Endodermal cell (in vitro differentiated cells): ENCODE results near the gene CD320. TPM values are rescaled to one million over a fixed set of nuclear protein-coding genes. Genes with fewer than 3 reads are reported as not detected.

Experiments used
- DNase-seq: peaks from one replicate; pipeline ENCODE4 v3.0.0-alpha.2; 2017
- H3K27ac ChIP-seq: 2 replicates; pipeline ENCODE4 v1.5.1; 2013; ENCODE audit warnings: mild to moderate bottlenecking, low read depth, low read length, moderate library complexity
- H3K27me3 ChIP-seq: 2 replicates; pipeline ENCODE4 v1.6.1; 2013; ENCODE audit warnings: mild to moderate bottlenecking, low read length, moderate library complexity; ENCODE audit not compliant: insufficient read depth, control insufficient read depth, poor library complexity, severe bottlenecking
- H3K36me3 ChIP-seq: 2 replicates; pipeline ENCODE4 v1.7.0; 2013; ENCODE audit warnings: mild to moderate bottlenecking, low read length, moderate library complexity; ENCODE audit not compliant: control insufficient read depth, insufficient read depth
- H3K4me1 ChIP-seq: one replicate; pipeline ENCODE4 v1.7.0; 2013; ENCODE audit warnings: low read length; ENCODE audit not compliant: control insufficient read depth, insufficient read depth
- H3K4me3 ChIP-seq: 2 replicates; pipeline ENCODE4 v1.5.1; 2013; ENCODE audit warnings: mild to moderate bottlenecking, low read length, moderate library complexity
- H3K9ac ChIP-seq: 2 replicates; pipeline ENCODE4 v1.6.1; 2013; ENCODE audit warnings: mild to moderate bottlenecking, low read length, moderate library complexity; ENCODE audit not compliant: poor library complexity, severe bottlenecking; ENCODE audit errors: extremely low read depth
- H3K9me3 ChIP-seq: 2 replicates; pipeline ENCODE4 v1.6.1; 2013; ENCODE audit warnings: mild to moderate bottlenecking, low read length, moderate library complexity; ENCODE audit not compliant: control insufficient read depth
- H3K27ac Mint-ChIP-seq: 2 replicates; pipeline ENCODE4 v1.8.0; 2020; ENCODE audit warnings: mixed read lengths
- H3K27me3 Mint-ChIP-seq: 2 replicates; pipeline ENCODE4 v1.8.0; 2021; ENCODE audit warnings: mild to moderate bottlenecking, mixed read lengths; ENCODE audit not compliant: insufficient read depth
- H3K36me3 Mint-ChIP-seq: 2 replicates; pipeline ENCODE4 v1.8.0; 2020; ENCODE audit warnings: low read depth, mixed read lengths
- H3K4me1 Mint-ChIP-seq: 2 replicates; pipeline ENCODE4 v1.8.0; 2020; ENCODE audit warnings: mixed read lengths
- H3K4me3 Mint-ChIP-seq: 2 replicates; pipeline ENCODE4 v1.8.0; 2020; ENCODE audit warnings: mild to moderate bottlenecking, moderate library complexity, mixed read lengths
- H3K9me3 Mint-ChIP-seq: 2 replicates; pipeline ENCODE4 v1.8.0; 2020; ENCODE audit warnings: mild to moderate bottlenecking, mixed read lengths
- CTCF ChIP-seq: fragments of 200-600 bp; sonication (generic); conservative IDR thresholded peaks from 2 replicates; pipeline ENCODE4 v1.5.0; 2021; ENCODE audit warnings: antibody characterized with exemption, mild to moderate bottlenecking
- WGBS, 2 experiments: methylation state at CpG; one replicate each; pipeline versions ENCODE4 v1.1.5 to v1.1.7; 2013; ENCODE audit warnings: missing lambda C conversion rate in 2 of 2, mixed read lengths in 1 of 2; ENCODE audit not compliant: insufficient coverage in 1 of 2, insufficient read length in 1 of 2; 5-methylcytosine and 5-hydroxymethylcytosine counted together
- total RNA-seq, 2 donors: library from RNA; stranded (reverse); fragmentation: NEBNext Ultra II Directional in 1 of 2; extraction: Animal tissue kit (Norgen Biotek cat#: 25700) in 1 of 2; gene quantifications; 2 replicates in 1 of 2; 3 replicates in 1 of 2; pipeline ENCODE4 v1.2.1, GENCODE V29; 2021

CD320 gene
- total RNA-seq, 2 donors from 2014 or later, result 63.4 to 72.7 TPM

- Histone ChIP-seq H3K36me3 (peaks cover 57% of the 10 kb centered on the region), H3K4me1 (no peaks in the 10 kb centered on the region), H3K4me3 (no peak overlapping the region), H3K9me3 (no peaks in the 10 kb centered on the region), H3K9ac (no peak overlapping the region), H3K27ac (no peak overlapping the region), H3K27me3 (no peaks in the 10 kb centered on the region)
- peaks cover 48% of the 10 kb centered on the region for H3K36me3 Mint-ChIP-seq
- H3K4me3 Mint-ChIP-seq, result no peak overlapping the region
- no peak for DNase-seq
- H3K27ac Mint-ChIP-seq, result no peak overlapping the region
- no peaks in the 10 kb centered on the region for H3K9me3 Mint-ChIP-seq
- no peak for TF ChIP-seq CTCF
- 92 to 96% methylated on average over 9 to 18 of the region's 18 CpGs for WGBS, 2 experiments
- no peaks in the 10 kb centered on the region for H3K27me3 Mint-ChIP-seq
- peaks cover 6% of the 10 kb centered on the region for H3K4me1 Mint-ChIP-seq
Measured at GRCh38 chr19:8255426-8256125, 52.6 kb downstream of the CD320 start.

- H3K27me3 ChIP-seq, result no peaks in the 10 kb centered on the region
- DNase-seq, result no peak
- H3K27me3 Mint-ChIP-seq, result no peaks in the 10 kb centered on the region
- no peak overlapping the region for H3K27ac ChIP-seq
- no peak overlapping the region for H3K9ac ChIP-seq
- no peak overlapping the region for H3K27ac Mint-ChIP-seq
- peaks cover 40% of the 10 kb centered on the region for H3K36me3 Mint-ChIP-seq
- H3K9me3 Mint-ChIP-seq, result no peaks in the 10 kb centered on the region
- peaks cover 2% of the 10 kb centered on the region for H3K4me1 Mint-ChIP-seq
- peaks cover 55% of the 10 kb centered on the region for H3K36me3 ChIP-seq
- no peak for TF ChIP-seq CTCF
- no peaks in the 10 kb centered on the region for H3K4me1 ChIP-seq
- H3K9me3 ChIP-seq, result no peaks in the 10 kb centered on the region
- WGBS, 2 experiments, result 93 to 94% methylated on average over 5 to 11 of the region's 11 CpGs
- H3K4me3 ChIP-seq, result no peak overlapping the region
- H3K4me3 Mint-ChIP-seq, result no peak overlapping the region
Measured at GRCh38 chr19:8254286-8255001, 53.7 kb downstream of the CD320 start.

- no peak overlapping the region for H3K27ac Mint-ChIP-seq
- H3K9me3 Mint-ChIP-seq, result no peaks in the 10 kb centered on the region
- peaks cover 54% of the 10 kb centered on the region for H3K36me3 ChIP-seq
- H3K27ac ChIP-seq, result no peak overlapping the region
- 91 to 92% methylated on average over 11 to 12 of the region's 12 CpGs for WGBS, 2 experiments
- no peaks in the 10 kb centered on the region for H3K9me3 ChIP-seq
- no peak overlapping the region for H3K4me3 Mint-ChIP-seq
- peaks cover 39% of the 10 kb centered on the region for H3K36me3 Mint-ChIP-seq
- no peaks in the 10 kb centered on the region for H3K27me3 Mint-ChIP-seq
- no peaks in the 10 kb centered on the region for H3K4me1 Mint-ChIP-seq
- H3K4me3 ChIP-seq, result no peak overlapping the region
- H3K27me3 ChIP-seq, result no peaks in the 10 kb centered on the region
- no peak overlapping the region for H3K9ac ChIP-seq
- no peak for DNase-seq
- TF ChIP-seq CTCF, result no peak
- no peaks in the 10 kb centered on the region for H3K4me1 ChIP-seq
Measured at GRCh38 chr19:8253678-8254077, 54.5 kb downstream of the CD320 start.
